ENCODE results near the gene SYT9.

SYT9 gene

DNA sequence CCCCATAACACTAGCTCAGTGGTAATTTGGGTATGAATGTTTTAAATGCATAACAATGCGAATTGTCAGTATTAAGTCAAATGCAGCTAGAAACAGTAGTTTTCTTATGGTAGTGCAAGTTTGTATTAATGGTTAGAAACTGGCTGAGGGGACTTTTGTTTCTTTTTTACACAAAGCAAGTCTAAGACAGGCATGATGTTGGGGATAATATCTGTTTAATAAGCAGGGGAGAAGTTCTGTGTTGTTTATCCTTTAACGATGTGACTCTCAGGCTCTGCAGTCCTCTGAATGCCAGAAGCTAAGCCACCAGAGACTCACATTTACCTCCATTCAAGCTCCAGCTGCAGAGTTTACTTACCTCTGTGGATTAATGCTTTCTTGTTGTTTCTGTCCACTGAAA is 67.8 kb downstream of the SYT9 start (continued):
- TF ChIP-seq TSHZ2 (CRISPR knock-in tag; IDR thresholded peaks at IDR 0.05) (no peak), TOX (CRISPR knock-in tag; IDR thresholded peaks at IDR 0.05; ENCODE audit: borderline replicate concordance) (no peak), ZFP3 (CRISPR knock-in tag; IDR thresholded peaks at IDR 0.05) (no peak), CSDC2 (CRISPR knock-in tag; IDR thresholded peaks at IDR 0.05) (no peak)

DNA sequence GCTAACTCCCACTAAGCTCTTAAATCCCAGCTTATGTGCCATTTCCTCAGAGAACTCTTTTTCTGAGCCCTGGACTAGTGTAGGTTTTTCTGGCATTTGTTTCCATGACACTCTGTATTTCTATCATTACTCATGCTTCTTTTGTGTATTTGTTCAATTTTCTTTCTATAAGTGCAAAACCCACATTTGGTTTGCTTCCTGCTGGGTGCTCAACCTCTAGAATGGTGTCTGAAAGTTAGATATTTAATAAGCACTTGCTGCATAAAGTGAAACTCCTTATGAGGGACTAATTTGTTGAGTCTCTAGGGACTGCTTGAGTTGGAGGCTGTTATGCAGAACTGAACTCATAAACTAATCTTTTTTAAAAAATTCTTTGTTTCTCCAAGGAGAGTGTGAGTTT is 68.6 kb downstream of the SYT9 start:
- no peak for ATAC-seq
- TF ChIP-seq ESRRG (CRISPR knock-in tag; IDR thresholded peaks at IDR 0.05) (no peak), OSR1 (CRISPR knock-in tag; IDR thresholded peaks at IDR 0.05) (no peak), ZFP3 (CRISPR knock-in tag; IDR thresholded peaks at IDR 0.05) (no peak), POU6F1 (CRISPR knock-in tag; IDR thresholded peaks at IDR 0.05; ENCODE audit: borderline replicate concordance, low read depth) (no peak), ZC3H10 (CRISPR knock-in tag; IDR thresholded peaks at IDR 0.05) (no peak), TOX (CRISPR knock-in tag; IDR thresholded peaks at IDR 0.05; ENCODE audit: borderline replicate concordance) (no peak), SNAI2 (CRISPR knock-in tag; IDR thresholded peaks at IDR 0.05) (no peak), ZNF70 (CRISPR knock-in tag; IDR thresholded peaks at IDR 0.05) (no peak), PPARA (CRISPR knock-in tag; IDR thresholded peaks at IDR 0.05; ENCODE audit: borderline replicate concordance) (no peak), ZNF565 (CRISPR knock-in tag; conservative IDR thresholded peaks at IDR 0.05; ENCODE audit: low read depth) (no peak), ARNTL (CRISPR knock-in tag; IDR thresholded peaks at IDR 0.05; ENCODE audit: borderline replicate concordance, low read depth) (no peak), TCF4 (CRISPR knock-in tag; IDR thresholded peaks at IDR 0.05; ENCODE audit: borderline replicate concordance) (no peak), RARB (CRISPR knock-in tag; IDR thresholded peaks at IDR 0.05) (no peak), BACH2 (CRISPR knock-in tag; IDR thresholded peaks at IDR 0.05; ENCODE audit: borderline replicate concordance) (no peak), ZNF8 (CRISPR knock-in tag; IDR thresholded peaks at IDR 0.05) (no peak), ISL1 (CRISPR knock-in tag; IDR thresholded peaks at IDR 0.05) (no peak), CSDC2 (CRISPR knock-in tag; IDR thresholded peaks at IDR 0.05) (no peak)
- TF ChIP-seq, protein P1, sequence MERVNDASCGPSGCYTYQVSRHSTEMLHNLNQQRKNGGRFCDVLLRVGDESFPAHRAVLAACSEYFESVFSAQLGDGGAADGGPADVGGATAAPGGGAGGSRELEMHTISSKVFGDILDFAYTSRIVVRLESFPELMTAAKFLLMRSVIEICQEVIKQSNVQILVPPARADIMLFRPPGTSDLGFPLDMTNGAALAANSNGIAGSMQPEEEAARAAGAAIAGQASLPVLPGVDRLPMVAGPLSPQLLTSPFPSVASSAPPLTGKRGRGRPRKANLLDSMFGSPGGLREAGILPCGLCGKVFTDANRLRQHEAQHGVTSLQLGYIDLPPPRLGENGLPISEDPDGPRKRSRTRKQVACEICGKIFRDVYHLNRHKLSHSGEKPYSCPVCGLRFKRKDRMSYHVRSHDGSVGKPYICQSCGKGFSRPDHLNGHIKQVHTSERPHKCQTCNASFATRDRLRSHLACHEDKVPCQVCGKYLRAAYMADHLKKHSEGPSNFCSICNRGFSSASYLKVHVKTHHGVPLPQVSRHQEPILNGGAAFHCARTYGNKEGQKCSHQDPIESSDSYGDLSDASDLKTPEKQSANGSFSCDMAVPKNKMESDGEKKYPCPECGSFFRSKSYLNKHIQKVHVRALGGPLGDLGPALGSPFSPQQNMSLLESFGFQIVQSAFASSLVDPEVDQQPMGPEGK (CRISPR knock-in tag; IDR thresholded peaks at IDR 0.05; ENCODE audit: borderline replicate concordance): no peak
- TF ChIP-seq, protein P2, sequence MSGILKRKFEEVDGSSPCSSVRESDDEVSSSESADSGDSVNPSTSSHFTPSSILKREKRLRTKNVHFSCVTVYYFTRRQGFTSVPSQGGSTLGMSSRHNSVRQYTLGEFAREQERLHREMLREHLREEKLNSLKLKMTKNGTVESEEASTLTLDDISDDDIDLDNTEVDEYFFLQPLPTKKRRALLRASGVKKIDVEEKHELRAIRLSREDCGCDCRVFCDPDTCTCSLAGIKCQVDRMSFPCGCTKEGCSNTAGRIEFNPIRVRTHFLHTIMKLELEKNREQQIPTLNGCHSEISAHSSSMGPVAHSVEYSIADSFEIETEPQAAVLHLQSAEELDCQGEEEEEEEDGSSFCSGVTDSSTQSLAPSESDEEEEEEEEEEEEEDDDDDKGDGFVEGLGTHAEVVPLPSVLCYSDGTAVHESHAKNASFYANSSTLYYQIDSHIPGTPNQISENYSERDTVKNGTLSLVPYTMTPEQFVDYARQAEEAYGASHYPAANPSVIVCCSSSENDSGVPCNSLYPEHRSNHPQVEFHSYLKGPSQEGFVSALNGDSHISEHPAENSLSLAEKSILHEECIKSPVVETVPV (CRISPR knock-in tag; IDR thresholded peaks at IDR 0.05): no peak
- TF ChIP-seq, protein P3, sequence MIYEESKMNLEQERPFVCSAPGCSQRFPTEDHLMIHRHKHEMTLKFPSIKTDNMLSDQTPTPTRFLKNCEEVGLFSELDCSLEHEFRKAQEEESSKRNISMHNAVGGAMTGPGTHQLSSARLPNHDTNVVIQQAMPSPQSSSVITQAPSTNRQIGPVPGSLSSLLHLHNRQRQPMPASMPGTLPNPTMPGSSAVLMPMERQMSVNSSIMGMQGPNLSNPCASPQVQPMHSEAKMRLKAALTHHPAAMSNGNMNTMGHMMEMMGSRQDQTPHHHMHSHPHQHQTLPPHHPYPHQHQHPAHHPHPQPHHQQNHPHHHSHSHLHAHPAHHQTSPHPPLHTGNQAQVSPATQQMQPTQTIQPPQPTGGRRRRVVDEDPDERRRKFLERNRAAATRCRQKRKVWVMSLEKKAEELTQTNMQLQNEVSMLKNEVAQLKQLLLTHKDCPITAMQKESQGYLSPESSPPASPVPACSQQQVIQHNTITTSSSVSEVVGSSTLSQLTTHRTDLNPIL (CRISPR knock-in tag; IDR thresholded peaks at IDR 0.05; ENCODE audit: low read depth): no peak
